ENCODE measurements around the gene DCLK3.
A peak's percentile ranks its signal among the peaks of the same experiment; 100 is the strongest.

Gene DCLK3

DNA sequence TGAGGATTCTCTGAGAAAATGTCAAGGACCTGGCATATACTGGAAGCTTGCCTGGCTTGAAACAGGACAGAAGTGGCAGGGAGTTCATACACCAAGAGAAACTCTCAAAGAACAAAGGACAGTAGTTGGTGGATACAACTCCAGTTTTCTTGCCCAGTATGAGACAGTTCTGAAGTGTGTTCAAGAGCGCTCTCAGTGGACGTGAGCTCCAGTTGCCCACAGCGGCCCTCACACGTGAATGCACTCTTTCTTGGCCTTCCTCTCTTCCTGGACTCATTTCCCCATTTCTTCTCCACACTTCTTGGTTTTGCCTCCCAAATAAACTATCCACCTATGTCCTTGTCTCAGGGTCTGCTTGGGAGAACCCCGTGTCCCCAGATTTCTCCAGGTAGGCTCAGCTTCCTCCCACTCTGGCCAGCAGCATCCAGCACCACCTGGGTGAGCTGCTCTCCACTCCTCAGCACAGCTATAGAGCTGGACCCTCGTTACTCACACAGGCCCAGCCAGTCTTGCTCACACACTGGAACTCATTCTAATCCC is 54.5 kb downstream of the DCLK3 start:
- DNase-seq (ENCODE audit: low read depth), result no peak

DNA sequence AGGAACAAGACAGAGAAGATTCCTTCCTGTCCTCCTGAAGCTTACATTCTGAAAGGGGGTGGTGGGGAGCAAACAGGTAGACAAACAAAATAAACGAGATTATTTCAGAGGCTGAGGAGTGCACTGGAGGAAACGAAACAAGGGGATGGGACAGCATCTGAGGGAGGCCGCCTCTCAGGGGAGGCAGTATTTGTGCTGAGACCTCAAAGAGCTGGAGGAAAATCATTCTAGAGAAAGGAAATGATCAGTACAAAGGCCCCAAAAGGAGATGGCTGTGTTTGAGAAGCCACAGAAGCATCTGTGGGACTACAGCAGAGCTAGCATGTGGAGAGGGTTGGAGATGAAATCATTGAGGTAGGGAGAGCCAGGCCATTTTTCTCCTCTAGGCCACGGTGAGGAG is 55.1 kb downstream of the DCLK3 start:
- DNase-seq (ENCODE audit: low read depth), result no peak

DNA sequence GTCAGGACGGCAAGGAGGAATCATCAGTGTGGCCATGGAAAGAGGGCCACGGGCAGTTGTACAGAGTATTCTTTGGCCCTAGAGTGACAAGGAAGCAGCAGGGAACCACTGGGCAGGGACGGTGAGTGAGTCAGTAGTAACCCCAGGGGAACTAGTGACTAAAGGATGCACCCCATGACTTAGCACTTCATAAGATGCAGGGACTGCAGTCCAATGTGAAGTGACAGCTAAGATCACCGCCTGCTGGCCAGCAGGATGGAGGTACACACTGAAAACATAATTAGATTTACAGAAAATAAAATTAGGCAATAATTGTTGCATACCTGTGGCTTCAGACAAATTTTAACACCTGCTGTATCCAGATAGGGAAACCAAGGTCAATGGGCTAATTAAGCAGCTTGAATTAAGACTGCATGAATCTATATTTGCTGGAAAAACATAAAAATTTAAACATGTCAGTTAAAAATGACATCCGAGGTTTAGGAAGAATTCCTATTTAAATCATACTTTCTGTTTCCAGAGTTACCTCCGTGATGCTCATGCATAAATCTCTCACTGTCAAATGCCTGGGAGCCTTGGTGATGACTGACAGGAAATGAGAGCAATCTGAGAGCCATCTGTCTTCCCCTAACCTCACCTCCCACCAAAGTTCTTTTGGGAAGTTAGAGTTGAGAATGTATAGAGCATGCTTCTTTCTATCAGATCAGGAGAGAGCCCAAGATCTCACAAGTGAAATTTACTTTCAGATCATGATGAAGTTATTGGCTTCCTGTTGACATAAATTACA is 56.5 kb downstream of the DCLK3 start:
- DNase-seq (ENCODE audit: low read depth), result peak; percentile 51

DNA sequence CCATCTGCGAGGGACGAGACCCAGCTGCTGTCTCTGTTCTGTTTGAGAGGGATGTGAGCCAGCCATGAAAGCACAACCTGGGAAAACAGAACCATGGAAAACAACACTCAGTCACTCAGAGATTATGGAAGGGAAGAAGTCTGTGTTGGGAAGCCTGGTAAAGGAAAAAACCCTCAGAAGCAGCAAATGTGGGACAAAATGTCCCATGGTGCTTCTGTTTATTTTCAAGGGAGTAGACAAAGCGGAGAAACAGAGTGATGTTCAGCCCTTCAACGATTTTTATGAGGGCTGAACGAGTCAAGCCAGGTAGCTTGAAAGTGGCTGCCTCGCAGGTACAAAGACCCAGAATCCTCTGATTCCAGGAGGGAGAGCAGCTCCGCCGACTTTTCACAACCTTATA is 59.3 kb downstream of the DCLK3 start:
- DNase-seq (ENCODE audit: low read depth), result no peak

DNA sequence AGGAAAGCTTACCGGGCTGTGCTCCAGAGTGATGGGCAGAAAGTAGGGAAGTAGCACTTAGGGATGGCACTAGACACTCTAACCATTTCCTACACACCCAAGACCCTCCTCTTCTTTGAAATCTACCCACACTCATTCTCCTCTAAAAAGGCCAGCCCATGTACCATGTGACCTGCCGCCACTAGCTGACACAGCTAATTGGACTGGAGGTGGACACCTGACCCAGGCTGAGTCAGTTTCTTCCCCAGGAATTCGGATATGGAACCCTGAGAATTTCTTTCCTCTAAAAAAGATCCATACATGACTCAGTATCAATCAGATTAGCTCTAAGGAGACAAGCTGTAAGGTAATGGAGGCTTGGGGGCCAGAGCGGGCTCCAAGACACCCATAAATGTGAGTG is 60.1 kb downstream of the DCLK3 start:
- no peak for DNase-seq (ENCODE audit: low read depth)

DNA sequence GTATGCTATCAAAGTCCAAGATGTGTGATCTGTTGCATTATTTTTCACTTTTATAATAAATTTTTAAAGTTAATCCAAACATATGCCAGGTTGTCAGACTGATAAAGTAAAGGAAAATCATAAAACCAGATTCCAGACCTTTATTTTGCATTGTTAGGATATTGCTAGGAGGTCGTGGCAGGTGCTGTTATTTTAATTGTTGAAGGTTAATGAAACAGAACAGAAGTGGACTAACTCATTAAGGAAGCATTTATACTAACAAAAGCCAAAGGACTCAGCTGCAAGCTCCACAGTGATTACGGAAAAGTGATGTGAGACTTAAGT is 63.1 kb downstream of the DCLK3 start:
- DNase-seq (ENCODE audit: low read depth), result no peak

DNA sequence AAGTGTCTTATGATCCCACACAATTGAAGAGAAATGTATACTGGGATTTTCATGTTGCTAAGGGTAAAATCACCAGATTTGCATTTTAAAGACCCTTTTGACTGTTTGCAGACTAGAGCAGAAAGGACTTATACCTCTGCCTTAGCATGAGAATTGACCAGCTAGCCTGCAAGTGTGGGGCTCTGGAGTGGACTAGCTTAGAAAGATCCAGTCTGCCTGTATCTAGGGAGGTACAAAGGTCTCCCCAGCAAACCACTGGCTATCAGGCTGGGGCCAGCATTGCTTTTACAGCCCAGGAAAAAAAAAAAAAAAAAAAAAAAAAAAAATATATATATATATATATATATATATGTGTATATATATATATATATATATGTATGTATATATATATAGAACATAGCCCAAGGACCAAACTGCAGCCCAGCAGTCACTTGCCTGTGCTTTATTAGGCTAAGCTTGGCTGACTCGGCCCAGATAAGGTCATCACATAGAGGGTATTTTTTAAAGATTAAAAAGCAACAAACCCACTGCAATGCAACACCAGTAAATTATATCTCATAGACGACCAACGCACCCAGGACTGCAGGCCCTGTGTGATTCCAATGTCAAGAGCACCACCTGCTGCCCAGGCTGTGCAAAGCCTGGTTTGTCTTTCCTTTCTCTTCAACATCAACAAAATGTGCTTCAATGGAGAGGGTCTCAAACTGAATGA is 63.7 kb downstream of the DCLK3 start:
- DNase-seq (ENCODE audit: low read depth), result peak; percentile 79

DNA sequence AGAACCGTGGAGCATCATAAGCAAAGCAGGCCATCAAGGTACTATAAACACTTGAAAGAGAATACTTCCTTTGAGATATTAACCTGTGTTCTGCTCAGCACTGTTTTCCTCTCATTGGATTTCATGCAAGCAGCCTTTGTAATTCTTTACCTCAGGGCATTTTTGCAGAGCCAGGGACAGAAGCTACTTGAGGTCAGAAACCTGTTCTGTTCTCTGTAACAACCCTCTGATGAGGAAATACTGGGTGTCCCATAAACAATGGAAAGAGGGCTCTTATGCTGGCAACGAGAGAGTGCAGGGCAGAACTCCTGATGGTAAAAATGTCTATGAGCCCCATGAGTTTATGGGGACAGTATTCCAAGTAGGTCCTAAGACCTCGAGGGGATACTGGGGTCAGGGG is 66.0 kb downstream of the DCLK3 start:
- no peak for DNase-seq (ENCODE audit: low read depth)

DNA sequence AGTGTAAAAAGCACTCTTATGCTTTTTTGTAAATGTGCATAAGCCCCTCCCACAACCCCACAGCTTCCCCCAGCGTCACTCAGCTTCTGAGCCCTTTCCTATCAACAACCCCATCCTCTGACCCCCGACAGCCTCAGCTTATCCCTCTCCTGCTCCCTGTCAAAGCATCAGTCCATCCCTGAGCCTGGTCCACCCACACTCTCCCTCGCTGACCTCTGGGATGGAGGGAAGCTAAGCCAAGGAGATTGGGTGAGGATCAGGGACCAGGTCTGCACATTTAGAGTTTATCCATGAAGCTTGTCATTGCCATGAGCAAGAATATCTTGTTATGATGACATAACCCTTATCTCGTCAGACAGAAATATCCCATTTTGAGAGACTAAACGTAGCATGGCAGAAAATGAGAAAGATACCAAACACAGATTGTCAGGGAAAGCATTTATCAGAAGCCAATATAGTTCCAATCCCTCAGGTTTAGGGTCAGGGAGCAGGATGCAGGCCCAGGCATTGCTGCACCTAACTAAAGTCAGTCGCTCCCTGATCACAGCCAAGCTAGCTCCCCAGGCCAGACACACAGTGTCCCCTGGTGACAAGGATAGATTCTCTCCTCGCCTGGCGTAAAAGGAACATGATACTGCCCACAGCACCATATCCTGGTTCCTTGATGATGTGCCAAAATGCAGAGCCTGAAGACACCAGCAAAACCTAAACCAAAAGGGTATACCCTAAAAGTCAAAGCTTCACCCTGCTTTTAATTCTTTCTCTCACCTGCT is 66.9 kb downstream of the DCLK3 start:
- DNase-seq (ENCODE audit: low read depth), result no peak

DNA sequence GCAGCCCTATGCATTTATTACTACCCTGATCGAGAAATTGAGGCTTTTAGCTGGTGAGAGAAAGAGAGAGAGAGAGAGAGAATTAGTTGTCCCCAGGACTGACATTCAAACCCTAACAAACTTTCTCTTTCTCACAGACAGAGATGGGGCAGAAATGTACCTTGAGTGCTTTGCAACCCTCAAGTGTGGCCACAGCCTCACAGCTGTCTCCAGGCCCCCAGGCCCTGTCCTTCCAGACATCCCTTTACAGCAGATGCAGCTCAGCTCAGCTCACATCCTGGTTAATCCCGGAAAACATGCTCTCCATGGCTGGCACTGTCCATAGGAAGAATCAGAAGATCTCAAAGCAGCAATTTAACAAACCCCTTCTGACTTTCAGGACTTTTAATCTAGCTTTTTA is 67.6 kb downstream of the DCLK3 start:
- no peak for DNase-seq (ENCODE audit: low read depth)

DNA sequence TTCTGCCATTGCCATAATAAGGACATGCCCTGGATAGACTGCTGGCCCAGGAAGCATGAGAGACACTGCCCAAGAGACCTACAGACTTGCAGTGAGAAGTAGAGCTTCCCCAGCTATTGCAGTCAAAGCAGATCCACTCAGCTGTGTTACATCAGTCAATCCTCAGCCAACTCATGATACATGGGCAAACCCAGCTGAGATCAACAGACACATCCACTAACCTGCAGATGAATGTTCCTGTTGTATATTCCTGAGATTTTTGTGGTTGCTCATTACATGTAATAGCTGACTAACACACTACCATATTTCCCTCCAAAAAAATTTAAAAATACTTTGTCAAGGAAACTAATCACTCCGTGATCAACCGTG is 68.6 kb downstream of the DCLK3 start:
- peak; percentile 74 for DNase-seq (ENCODE audit: low read depth)

DNA sequence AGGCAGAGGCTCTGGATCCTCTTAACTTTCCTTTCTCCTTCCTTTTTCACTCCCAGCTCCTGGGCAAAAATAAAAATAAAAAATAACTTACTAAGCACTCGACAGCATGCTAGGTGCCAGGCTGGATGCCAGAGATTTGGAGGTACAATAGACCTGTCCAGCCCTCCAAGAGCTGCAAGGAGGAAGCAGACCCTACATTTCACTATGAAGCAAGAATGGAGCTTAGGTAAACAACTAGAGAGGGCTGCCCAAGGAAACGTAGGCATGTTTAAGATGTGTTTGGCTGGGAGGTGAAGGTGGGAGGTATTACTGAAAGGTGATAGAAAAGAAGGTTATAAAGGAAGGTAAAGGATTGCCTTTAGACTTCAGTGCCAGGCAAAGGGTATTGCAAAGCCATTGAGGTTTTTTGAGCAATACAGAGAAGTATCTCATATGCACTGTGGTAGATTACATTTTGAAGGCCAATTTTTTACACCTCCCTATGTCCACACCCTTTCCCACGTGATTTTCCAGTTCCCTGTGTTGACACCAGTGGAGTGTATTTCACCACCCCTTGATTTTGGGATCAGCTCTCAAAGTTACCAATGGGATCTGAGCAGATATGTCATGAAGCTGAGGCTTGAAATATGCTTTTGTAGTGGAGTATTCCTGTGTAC is 69.1 kb downstream of the DCLK3 start:
- no peak for DNase-seq (ENCODE audit: low read depth)

DNA sequence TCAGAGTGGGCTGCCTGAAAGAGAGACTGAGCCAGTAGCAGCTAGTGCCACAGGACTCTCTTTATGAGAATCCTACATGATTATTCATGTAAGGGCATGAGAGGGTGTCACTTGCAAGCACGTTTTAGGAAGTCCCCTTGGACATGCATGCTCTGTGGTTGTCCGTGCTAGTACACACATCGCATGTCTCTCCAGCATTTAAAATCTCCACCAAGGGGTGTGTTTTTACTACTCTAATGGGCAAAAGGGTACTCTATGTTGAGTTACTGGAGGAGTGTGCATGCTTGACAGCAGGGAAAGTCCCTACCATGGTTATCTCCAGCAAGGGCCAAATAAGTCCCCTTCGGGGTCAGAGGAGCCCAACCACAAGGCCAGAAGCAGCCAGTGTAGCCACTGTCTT is 70.7 kb downstream of the DCLK3 start:
- DNase-seq (ENCODE audit: low read depth), result no peak

DNA sequence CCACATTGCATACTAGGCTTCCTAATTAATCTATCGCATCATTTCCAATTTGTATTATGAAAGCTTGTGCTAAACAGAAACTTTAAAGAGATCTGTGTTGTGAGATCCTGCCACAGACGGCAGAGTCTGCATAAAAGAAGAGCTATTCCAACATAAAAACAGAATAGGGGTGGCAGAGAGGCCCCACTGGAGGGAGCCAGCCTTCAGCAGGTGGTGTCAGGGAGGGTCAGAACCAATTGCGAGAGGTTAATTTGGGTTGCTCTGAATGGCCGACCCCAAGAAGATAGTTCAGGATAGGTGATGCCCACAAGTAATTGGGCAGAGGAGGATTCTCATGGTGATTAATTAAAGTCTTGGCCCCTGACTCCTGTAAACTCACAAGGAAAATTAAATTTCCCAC is 74.8 kb downstream of the DCLK3 start:
- DNase-seq (ENCODE audit: low read depth), result no peak

DNA sequence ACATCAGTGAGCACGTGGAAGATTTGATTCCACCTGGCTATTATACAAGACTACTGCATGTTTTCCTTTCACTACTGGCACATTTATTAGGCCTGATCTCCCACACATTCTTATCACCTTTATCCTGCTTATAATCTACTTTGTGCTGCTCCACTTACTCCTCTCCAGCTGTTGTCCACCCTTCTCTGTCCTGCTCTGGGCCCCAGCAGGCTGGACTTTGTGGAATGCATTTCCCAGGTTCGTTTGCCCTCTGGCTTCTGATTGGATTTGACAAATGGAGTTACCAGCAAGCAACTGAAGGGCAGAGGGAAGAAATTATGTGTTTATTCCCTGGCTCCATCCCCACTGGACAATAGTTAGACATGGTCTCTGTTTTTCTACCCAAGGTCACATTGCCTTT is 75.5 kb downstream of the DCLK3 start:
- DNase-seq (ENCODE audit: low read depth), result no peak

DNA sequence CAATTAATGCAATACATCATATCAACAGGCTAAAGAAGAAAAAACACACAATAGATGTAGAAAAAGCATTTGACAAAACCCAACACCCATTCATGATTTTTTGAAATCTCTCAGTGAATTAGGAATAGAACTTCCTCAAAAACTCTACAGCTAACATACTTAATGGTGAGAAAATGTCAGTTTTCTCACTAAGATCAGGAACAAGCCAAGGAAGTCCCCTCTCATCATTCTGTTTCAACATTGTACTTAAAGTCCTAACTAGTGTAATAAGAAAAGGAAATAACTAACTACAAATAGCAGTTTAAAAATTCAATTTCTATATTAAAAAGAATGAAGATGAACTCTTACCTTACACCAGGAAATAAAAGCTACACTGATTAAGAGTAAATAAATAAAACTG is 77.8 kb downstream of the DCLK3 start:
- DNase-seq (ENCODE audit: low read depth), result no peak

DNA sequence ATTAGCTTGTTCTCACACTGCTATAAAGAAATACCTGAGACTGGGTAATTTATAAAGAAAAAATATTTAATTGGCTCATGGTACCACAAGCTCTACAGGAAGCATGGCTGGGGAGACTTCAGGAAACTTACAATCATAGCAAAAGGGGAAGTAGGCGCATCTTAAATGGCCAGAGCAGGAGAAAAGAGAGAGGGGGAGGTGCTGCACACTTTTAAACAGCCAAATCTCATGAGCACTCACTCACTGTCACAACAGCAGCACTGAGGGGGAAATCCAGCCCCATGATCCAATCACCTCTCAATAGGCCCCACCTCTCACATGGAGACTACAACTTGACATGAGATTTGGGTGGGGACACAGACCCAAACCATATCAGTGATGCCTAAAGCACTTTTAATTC is 82.5 kb downstream of the DCLK3 start:
- no peak for DNase-seq (ENCODE audit: low read depth)

DNA sequence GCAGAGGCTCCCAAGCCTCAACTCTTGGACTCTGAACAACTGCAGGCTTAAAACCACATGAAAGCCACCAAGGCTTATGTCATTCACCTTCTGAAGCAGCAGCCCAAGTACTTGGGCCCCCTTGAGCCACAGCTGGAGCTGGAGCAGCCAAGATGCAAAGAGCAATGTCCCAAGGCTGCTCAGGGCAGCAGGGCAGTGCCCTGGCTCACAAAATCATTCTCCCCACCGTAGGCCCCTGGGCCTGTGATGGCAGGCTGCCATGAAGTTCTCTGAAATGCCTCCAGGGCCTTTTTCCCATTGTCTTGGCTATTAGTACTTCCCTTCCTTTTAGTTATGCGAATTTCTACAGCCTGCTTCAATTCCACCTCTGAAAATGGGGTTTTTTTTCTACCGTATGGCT is 83.4 kb downstream of the DCLK3 start:
- DNase-seq (ENCODE audit: low read depth), result no peak

DNA sequence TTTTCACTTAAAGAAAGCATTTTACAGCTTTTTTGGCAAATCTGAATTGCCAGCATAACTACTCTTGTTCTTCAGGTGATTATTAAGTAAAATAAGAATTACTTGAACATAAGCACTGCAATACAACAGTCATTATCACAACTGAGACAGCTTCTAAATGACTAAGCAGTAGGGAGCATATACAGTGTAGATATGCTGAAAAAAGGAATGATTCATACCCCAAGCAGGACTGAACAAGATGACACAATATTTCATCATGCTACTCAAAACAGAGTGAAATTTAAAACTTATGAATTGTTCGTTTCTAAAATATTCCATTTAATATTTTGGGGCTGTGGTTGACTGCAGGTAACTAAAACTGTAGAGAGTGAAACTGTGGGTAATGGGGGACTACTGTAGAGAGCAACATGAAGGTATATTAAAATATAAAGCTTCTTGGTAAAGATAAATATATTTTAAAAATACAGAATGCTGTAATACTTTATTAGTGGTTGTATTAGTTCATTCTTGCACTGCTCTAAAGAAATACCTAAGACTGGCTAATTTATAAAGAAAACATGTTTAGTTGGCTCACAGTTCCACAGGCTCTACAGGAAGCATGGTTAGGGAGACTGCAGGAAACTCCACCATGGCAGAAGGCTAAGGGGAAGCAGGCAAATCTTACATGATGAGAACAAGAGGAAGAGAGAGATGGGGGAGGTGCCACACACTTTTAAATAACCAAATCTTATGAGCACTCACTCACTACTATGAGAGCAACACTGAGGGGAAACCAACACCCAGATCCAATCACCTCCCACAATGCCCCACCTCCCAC is 84.8 kb downstream of the DCLK3 start:
- peak; percentile 93 for DNase-seq (ENCODE audit: low read depth)

DNA sequence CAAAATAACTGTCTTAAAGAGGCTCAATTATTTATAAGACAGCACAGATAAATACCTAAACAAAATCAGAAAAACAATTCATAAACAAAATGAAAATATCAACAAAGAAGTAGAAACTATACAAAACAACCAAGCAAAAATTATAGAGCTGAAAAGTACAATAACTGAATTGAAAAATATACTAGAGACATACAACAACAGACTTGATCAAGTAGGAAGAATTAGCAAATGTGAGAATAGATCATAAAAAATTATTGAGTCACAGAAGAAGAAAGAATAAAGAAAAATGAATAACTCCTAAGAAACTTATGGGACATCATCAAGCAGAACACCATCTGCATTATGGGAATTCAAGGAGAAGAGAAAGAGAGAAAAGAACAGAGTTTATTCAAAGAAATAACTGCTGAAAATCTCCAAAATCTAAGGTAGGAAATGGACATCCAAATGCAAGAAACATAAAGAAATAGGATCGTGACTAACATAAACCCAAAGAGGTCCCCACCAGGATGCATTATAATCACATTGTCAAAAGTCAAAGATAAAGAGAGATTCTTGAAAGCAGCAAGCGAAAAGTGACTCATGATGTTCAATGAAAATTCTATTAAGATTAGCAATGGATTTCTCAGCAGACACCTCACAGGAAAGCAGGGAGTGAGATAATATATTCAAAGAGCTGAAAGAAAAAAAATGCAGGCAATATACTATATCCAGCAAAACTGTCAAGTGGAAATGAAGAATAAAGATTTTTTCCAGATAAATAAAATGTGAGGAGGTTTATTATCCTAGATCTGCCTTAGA is 85.9 kb downstream of the DCLK3 start:
- peak; percentile 71 for DNase-seq (ENCODE audit: low read depth)

All from iris pigment epithelial cell (primary cell).